Measurements from ENCODE around the gene NOXA1.

DNA sequence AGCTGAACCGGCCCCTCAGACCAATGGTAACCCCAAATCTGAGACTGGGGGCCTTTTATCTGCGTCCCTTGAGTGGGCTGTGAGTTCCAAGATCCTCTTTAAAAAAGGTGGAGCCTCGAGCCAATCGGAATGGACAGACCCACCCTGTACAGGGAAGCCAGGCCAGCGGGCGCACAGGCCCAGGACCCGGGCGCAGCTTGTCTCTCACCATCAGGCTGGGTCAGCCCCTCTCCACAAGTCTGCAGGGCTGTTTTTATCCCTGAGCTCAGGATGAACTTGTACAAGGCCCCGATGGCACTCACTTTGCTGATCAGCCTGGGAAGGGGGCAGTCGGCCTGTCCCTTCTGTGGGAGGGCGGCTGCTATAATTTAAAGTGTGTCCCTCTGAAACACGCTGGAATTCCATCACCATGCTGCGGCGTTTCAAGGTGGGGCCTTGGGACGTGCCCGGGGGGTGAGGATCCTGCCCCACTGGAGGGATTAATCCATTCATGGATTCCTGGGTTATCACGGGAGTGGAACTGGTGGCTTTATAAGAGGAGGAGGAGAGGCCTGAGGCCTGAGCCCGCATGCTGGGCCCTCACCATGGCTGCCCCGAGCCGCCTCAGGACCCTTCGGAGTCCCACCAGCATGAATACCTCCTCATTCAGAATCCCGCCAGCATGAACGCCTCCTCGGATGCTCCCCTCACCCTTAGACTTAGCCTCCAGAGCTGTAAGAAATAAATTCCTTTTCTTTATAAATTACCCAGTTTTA, 14.4 kb upstream of the NOXA1 start:
- TF ChIP-seq REST (IDR thresholded peaks at IDR 0.05) (no peak), CTCF (IDR thresholded peaks at IDR 0.05; ENCODE audit: low read depth, low read length, missing input control) (no peak), TAF1 (conservative IDR thresholded peaks at IDR 0.05) (no peak), YY1 (IDR thresholded peaks at IDR 0.05) (no peak), MAX (IDR thresholded peaks at IDR 0.05) (no peak)

Data from liver (tissue), 3 donors.